HepG2 (cell line): Measurements from ENCODE around the gene PIGV.

Experiments
- BHLHE40 ChIP-seq: IDR thresholded peaks from 2 replicates; pipeline ENCODE4 v1.6.1; 2011; ENCODE audit warnings: low read length, improper control_type of control experiment
- BORCS8-MEF2B ChIP-seq: sonication (generic); formaldehyde crosslinking; IDR thresholded peaks from 2 replicates; pipeline ENCODE4 v1.8.0; 2022; ENCODE audit warnings: mild to moderate bottlenecking, missing genetic modification reagents
- NBN ChIP-seq: fragments of 450-650 bp; conservative IDR thresholded peaks from 2 replicates; pipeline ENCODE4 v1.6.1; 2017
- POLR2AphosphoS5 ChIP-seq: IDR thresholded peaks from 2 replicates; pipeline ENCODE4 v1.6.1; 2012; ENCODE audit warnings: low read depth, low read length
- SMC3 ChIP-seq: IDR thresholded peaks from 2 replicates; pipeline ENCODE4 v1.6.1; 2011; ENCODE audit warnings: low read length, improper control_type of control experiment
- SYNCRIP ChIP-seq: fragments of 200-400 bp; formaldehyde crosslinking; IDR thresholded peaks from 2 replicates; pipeline ENCODE4 v1.6.1; 2018; ENCODE audit warnings: mild to moderate bottlenecking, low read depth, low read length; ENCODE audit not compliant: insufficient read depth
- TMF1 ChIP-seq: sonication (generic); formaldehyde crosslinking; IDR thresholded peaks from 2 replicates; pipeline ENCODE4 v1.8.1; 2022; ENCODE audit warnings: low read depth, missing genetic modification reagents
- TF ChIP-seq, protein P1 (sequence below): sonication (generic); formaldehyde crosslinking; IDR thresholded peaks from 2 replicates; pipeline ENCODE4 v1.5.0; 2020; ENCODE audit warnings: mild to moderate bottlenecking, missing genetic modification reagents, moderate library complexity
- TF ChIP-seq, protein P2 (sequence below): sonication (generic); formaldehyde crosslinking; IDR thresholded peaks from 2 replicates; pipeline ENCODE4 v1.4.0; 2020; ENCODE audit warnings: missing genetic modification reagents
- TF ChIP-seq, protein P3 (sequence below): IDR thresholded peaks from 2 replicates; pipeline ENCODE4 v1.6.1; 2012; ENCODE audit warnings: inconsistent platforms

- TF ChIP-seq, protein P1, sequence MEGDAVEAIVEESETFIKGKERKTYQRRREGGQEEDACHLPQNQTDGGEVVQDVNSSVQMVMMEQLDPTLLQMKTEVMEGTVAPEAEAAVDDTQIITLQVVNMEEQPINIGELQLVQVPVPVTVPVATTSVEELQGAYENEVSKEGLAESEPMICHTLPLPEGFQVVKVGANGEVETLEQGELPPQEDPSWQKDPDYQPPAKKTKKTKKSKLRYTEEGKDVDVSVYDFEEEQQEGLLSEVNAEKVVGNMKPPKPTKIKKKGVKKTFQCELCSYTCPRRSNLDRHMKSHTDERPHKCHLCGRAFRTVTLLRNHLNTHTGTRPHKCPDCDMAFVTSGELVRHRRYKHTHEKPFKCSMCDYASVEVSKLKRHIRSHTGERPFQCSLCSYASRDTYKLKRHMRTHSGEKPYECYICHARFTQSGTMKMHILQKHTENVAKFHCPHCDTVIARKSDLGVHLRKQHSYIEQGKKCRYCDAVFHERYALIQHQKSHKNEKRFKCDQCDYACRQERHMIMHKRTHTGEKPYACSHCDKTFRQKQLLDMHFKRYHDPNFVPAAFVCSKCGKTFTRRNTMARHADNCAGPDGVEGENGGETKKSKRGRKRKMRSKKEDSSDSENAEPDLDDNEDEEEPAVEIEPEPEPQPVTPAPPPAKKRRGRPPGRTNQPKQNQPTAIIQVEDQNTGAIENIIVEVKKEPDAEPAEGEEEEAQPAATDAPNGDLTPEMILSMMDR (CRISPR knock-in tag), result no peak
- no peak for TF ChIP-seq BHLHE40
- TF ChIP-seq SYNCRIP, result no peak
- TF ChIP-seq BORCS8-MEF2B (CRISPR knock-in tag), result no peak
- TF ChIP-seq, protein P2, sequence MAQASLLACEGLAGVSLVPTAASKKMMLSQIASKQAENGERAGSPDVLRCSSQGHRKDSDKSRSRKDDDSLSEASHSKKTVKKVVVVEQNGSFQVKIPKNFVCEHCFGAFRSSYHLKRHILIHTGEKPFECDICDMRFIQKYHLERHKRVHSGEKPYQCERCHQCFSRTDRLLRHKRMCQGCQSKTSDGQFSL (CRISPR knock-in tag), result no peak
- no peak for TF ChIP-seq SMC3
- TF ChIP-seq POLR2AphosphoS5, result no peak
- no peak for TF ChIP-seq NBN
- TF ChIP-seq TMF1 (CRISPR knock-in tag), result no peak
- TF ChIP-seq, protein P3, sequence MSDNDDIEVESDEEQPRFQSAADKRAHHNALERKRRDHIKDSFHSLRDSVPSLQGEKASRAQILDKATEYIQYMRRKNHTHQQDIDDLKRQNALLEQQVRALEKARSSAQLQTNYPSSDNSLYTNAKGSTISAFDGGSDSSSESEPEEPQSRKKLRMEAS, result no peak
These were observed 35.1 kb downstream of the PIGV start for GRCh38 chr1:26822737-26823395.
